ENCODE data around the gene PCLO.

GRCh38 chr7:83065714-83066113 lies 97.0 kb downstream of the PCLO start:
- TF ChIP-seq CTCF (IDR thresholded peaks at IDR 0.05): no peak
- TF ChIP-seq POLR2A (IDR thresholded peaks at IDR 0.05): no peak
